Activated CD8-positive, alpha-beta memory T cell treated with anti-CD3 and anti-CD28 coated beads, Interleukin-2, amount 50 U/mL, for 1 hour (primary cell): ENCODE results near the gene DHRSX.
"Not testable (repeated sequence)": the region's sequence is repeated elsewhere in the genome, so short reads cannot be mapped to it uniquely, and the experiment has no call there.

Experiments used
- DNase-seq: peaks from one replicate; pipeline ENCODE4 v3.0.0-alpha.2; 2020; ENCODE audit errors: extremely low read depth

The DHRSX gene

GRCh38 chrX:2500803-2501558 is at the start of gene DHRSX, which contains the start of gene ZBED1:
Gene DHRSX, minus strand, starts transcription at chrX:2500976. Its CDS starts 51 bp downstream, at chrX:2500925.
Gene ZBED1, minus strand, starts transcription at chrX:2500976. Its CDS starts 10,257 bp downstream, at chrX:2490719.
- no peak for DNase-seq

- no peak for DNase-seq
Measured at GRCh38 chrX:2549876-2550275, 49.1 kb upstream of the DHRSX start.

GRCh38 chrX:2548711-2549423 is 48.1 kb upstream of the DHRSX start:
- DNase-seq, result no peak

GRCh38 chrX:2547736-2548135 is 47.0 kb upstream of the DHRSX start:
- DNase-seq, result no peak

GRCh38 chrX:2546496-2546895 is 45.7 kb upstream of the DHRSX start:
- DNase-seq, result no peak

- DNase-seq, result no peak
Measured at GRCh38 chrX:2545144-2545543, 44.4 kb upstream of the DHRSX start.

GRCh38 chrX:2542826-2543521 is 42.2 kb upstream of the DHRSX start:
- DNase-seq, result no peak

GRCh38 chrX:2541603-2542002 is 40.8 kb upstream of the DHRSX start:
- DNase-seq, result no peak

GRCh38 chrX:2540426-2540947 is 39.7 kb upstream of the DHRSX start:
- DNase-seq, result no peak

- DNase-seq, result no peak
Measured at GRCh38 chrX:2539586-2539985, 38.8 kb upstream of the DHRSX start.

GRCh38 chrX:2538031-2538757 is 37.4 kb upstream of the DHRSX start:
- DNase-seq, result no peak

- DNase-seq, result no peak
Measured at GRCh38 chrX:2536974-2537373, 36.2 kb upstream of the DHRSX start.

- no peak for DNase-seq
Measured at GRCh38 chrX:2536141-2536540, 35.4 kb upstream of the DHRSX start.

GRCh38 chrX:2534261-2535021 is 33.7 kb upstream of the DHRSX start:
- not testable (repeated sequence) for DNase-seq

GRCh38 chrX:2533424-2533823 is 32.6 kb upstream of the DHRSX start:
- DNase-seq, result no peak

GRCh38 chrX:2526390-2526789 is 25.6 kb upstream of the DHRSX start:
- DNase-seq, result no peak

GRCh38 chrX:2523911-2524310 is 23.1 kb upstream of the DHRSX start:
- DNase-seq, result no peak

GRCh38 chrX:2521927-2522386 is 21.2 kb upstream of the DHRSX start:
- no peak for DNase-seq

- no peak for DNase-seq
Measured at GRCh38 chrX:2521092-2521926, 20.5 kb upstream of the DHRSX start.

- no peak for DNase-seq
Measured at GRCh38 chrX:2520539-2520938, 19.8 kb upstream of the DHRSX start.
